Kidney (tissue), 14 donors: ENCODE results near the gene PDE10A. TPM values are rescaled to one million over a fixed set of nuclear protein-coding genes. Genes with fewer than 3 reads are reported as not detected.

Experiments
- DNase-seq, 5 donors: peaks; one replicate each; pipeline ENCODE4 v3.0.0-alpha.2; 2013 to 2020
- FAIRE-seq: peaks from 2 replicates; lab custom pipeline; 2012; peaks lifted over from hg19 to GRCh38; lab: Jason Lieb, UNC
- H3K27ac ChIP-seq, 2 donors: one replicate each; pipeline ENCODE4 v1.7.0; 2013; ENCODE audit warnings: low read depth in 2 of 2, low read length in 2 of 2, inconsistent platforms in 1 of 2
- H3K27me3 ChIP-seq: one replicate; pipeline ENCODE4 v1.7.1; 2013; ENCODE audit warnings: low read length, inconsistent platforms; ENCODE audit not compliant: control insufficient read depth, insufficient read depth
- H3K36me3 ChIP-seq, 3 donors: one replicate each; pipeline versions ENCODE4 v1.7.0 to v1.7.1; 2013; ENCODE audit warnings: low read length in 3 of 3, control low read depth in 1 of 3, inconsistent platforms in 1 of 3; ENCODE audit not compliant: insufficient read depth in 3 of 3, control insufficient read depth in 2 of 3
- H3K4me1 ChIP-seq, 3 donors: one replicate each; pipeline versions ENCODE4 v1.7.0 to v1.7.1; 2013; ENCODE audit warnings: low read length in 3 of 3, inconsistent platforms in 1 of 3, low read depth in 1 of 3; ENCODE audit not compliant: control insufficient read depth in 2 of 3, insufficient read depth in 2 of 3
- H3K4me3 ChIP-seq, 3 donors: one replicate each; pipeline versions ENCODE4 v1.7.0 to v1.8.1; 2013; ENCODE audit warnings: low read length in 3 of 3, control low read depth in 1 of 3, inconsistent platforms in 1 of 3
- H3K9ac ChIP-seq, 3 donors: one replicate each; pipeline versions ENCODE4 v1.7.0 to v1.7.1; 2013; ENCODE audit warnings: low read length in 3 of 3, control low read depth in 1 of 3, inconsistent platforms in 1 of 3
- H3K9me3 ChIP-seq, 3 donors: one replicate each; pipeline versions ENCODE4 v1.7.0 to v1.7.1; 2013; ENCODE audit warnings: low read length in 3 of 3, control low read depth in 1 of 3, inconsistent platforms in 1 of 3; ENCODE audit not compliant: control insufficient read depth in 2 of 3, insufficient read depth in 1 of 3
- CTCF ChIP-seq: IDR thresholded peaks from 3 replicates; pipeline ENCODE4 v1.5.1; 2012; ENCODE audit warnings: mild to moderate bottlenecking, moderate library complexity, borderline replicate concordance; ENCODE audit not compliant: insufficient read depth; ENCODE audit errors: extremely low read depth
- intact Hi-C: fragments of 100-400 bp; cut with DNase I; formaldehyde crosslinking; loops from one replicate; pipeline ENCODE4 v1.11.1; 2022
- polyA plus RNA-seq: library from polyadenylated mRNA; stranded (reverse); fragments of 350-450 nt; fragmentation: Illumina TruSeq; extraction: RNeasy Lipid Tissue Mini Kit (QIAGEN cat#74804); gene quantifications from one replicate; pipeline ENCODE4 v1.2.3, GENCODE V29; 2014; ENCODE audit warnings: low read depth, low replicate concordance; ENCODE audit not compliant: insufficient read depth
- total RNA-seq: library from RNA; stranded (reverse); fragmentation: NEBNext Ultra II Directional; extraction: Animal tissue kit (Norgen Biotek cat#: 25700); gene quantifications from one replicate; pipeline ENCODE4 v1.2.1, GENCODE V29; 2021
- donor health status: control.
- donor health status: control.
- donor health status: control.
- donor health status: control.
- donor health status: control.
- donor health status: DM: yes; HTN: yes; CAD: no.
- donor health status: Normal renal cell carcinoma (clear cell type).

The PDE10A gene
- total and polyA plus RNA-seq, 2 donors from 2014 or later, result 4.8 to 23.1 TPM

GRCh38 chr6:165317723-165318122 is 345.3 kb downstream of the PDE10A start:
- H3K9ac ChIP-seq, result no peak overlapping the region
- FAIRE-seq, result no peak
- H3K27me3 ChIP-seq, result no peaks in the 10 kb centered on the region
- intact Hi-C loops, result no loop called here
- no peak overlapping the region for H3K4me3 ChIP-seq
- no peak for TF ChIP-seq CTCF
- H3K9me3 ChIP-seq, result peaks cover 0 to 13% (median 3%) of the 10 kb centered on the region in 3 donors
- no peaks in the 10 kb centered on the region for H3K4me1 ChIP-seq
- H3K27ac ChIP-seq, result no peak overlapping the region
- H3K36me3 ChIP-seq, result no peaks in the 10 kb centered on the region
- no peak for DNase-seq

- Histone ChIP-seq H3K27ac (no peak within 1 kb of the TSS), H3K4me3 (peak within 1 kb of the TSS; percentile 46 to 68 (median 68)), H3K9ac (peak within 1 kb of the TSS in 2 of 3 donors; percentile 46 to 57), H3K9me3 (no peaks in the 10 kb centered on the region), H3K36me3 (no peaks in the 10 kb centered on the region), H3K4me1 (peaks cover 0 to 3% (median 0%) of the 10 kb centered on the region in 3 donors), H3K27me3 (no peaks in the 10 kb centered on the region)
- TF ChIP-seq CTCF, result no peak
- DNase-seq (peak; percentile 81 to 98 (median 95)), FAIRE-seq (no peak)
- intact Hi-C loops, result no loop called here
Measured at GRCh38 chr6:165308926-165309731, 353.9 kb downstream of the PDE10A start, which contains the start of gene C6orf118. TSS of gene C6orf118 (minus strand) at chr6:165309605. CDS start at chr6:165309586, 19 bp downstream.

GRCh38 chr6:165306955-165307354 is 356.1 kb downstream of the PDE10A start:
- no peak overlapping the region for H3K4me3 ChIP-seq
- FAIRE-seq, result no peak
- no peak for TF ChIP-seq CTCF

More at GRCh38 chr6:165306955-165307354, 356.1 kb downstream of the PDE10A start:
- Histone ChIP-seq H3K9ac (no peak overlapping the region), H3K4me1 (peaks cover 0 to 3% (median 0%) of the 10 kb centered on the region in 3 donors), H3K36me3 (no peaks in the 10 kb centered on the region), H3K9me3 (no peaks in the 10 kb centered on the region), H3K27me3 (no peaks in the 10 kb centered on the region), H3K27ac (no peak overlapping the region)
- intact Hi-C loops, result no loop called here
- DNase-seq, result no peak
